ENCODE data around the gene CPE. TPM values are rescaled to one million over a fixed set of nuclear protein-coding genes. Genes with fewer than 3 reads are reported as not detected.
A peak's percentile ranks its signal among the peaks of the same experiment; 100 is the strongest.

Gene CPE
- total RNA-seq, 6 experiments from 2014 or later: 0.09 TPM; not detected in 5

- Mint-ChIP-seq H3K36me3 (ENCODE audit: low read depth) (no peaks in the 10 kb centered on the region), H3K27me3 (ENCODE audit: insufficient read depth) (no peaks in the 10 kb centered on the region), H3K9me3 (no peaks in the 10 kb centered on the region; the same call in 1 of the 2 replicates), H3K27ac (no peak overlapping the region), H3K4me1 (ENCODE audit: low read depth) (peaks cover 9% of the 10 kb centered on the region; the same call in 1 of the 2 replicates), H3K4me3 (no peak overlapping the region)
- TF ChIP-seq, protein P1, sequence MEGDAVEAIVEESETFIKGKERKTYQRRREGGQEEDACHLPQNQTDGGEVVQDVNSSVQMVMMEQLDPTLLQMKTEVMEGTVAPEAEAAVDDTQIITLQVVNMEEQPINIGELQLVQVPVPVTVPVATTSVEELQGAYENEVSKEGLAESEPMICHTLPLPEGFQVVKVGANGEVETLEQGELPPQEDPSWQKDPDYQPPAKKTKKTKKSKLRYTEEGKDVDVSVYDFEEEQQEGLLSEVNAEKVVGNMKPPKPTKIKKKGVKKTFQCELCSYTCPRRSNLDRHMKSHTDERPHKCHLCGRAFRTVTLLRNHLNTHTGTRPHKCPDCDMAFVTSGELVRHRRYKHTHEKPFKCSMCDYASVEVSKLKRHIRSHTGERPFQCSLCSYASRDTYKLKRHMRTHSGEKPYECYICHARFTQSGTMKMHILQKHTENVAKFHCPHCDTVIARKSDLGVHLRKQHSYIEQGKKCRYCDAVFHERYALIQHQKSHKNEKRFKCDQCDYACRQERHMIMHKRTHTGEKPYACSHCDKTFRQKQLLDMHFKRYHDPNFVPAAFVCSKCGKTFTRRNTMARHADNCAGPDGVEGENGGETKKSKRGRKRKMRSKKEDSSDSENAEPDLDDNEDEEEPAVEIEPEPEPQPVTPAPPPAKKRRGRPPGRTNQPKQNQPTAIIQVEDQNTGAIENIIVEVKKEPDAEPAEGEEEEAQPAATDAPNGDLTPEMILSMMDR (IDR thresholded peaks at IDR 0.05): no peak
- DNase-seq: no peak
Measured at GRCh38 chr4:165502916-165503907, 124.4 kb downstream of the CPE start.

DNA sequence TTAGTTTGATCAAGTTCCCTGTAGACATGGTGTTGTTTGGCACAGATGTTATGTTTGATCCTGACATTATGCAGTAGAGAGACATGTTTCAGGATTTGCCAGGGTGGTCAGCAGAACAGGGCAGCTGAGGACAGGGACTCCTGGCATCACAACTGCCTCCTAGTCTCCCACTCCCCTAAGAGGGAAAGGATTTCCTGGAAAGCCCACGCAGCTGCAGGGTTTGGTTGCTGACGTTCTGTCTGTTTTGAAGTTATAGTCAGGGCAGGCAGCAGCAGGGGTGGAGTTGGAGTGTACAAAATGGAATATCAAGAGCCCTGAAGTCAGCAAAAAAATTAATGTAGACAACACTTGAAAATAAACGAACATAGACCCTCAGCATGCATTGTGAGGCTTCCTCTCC, 125.4 kb downstream of the CPE start:
- no peaks in the 10 kb centered on the region for H3K36me3 Mint-ChIP-seq (ENCODE audit: low read depth)
- H3K4me1 Mint-ChIP-seq (ENCODE audit: low read depth): peaks cover 9% of the 10 kb centered on the region; the same call in 1 of the 2 replicates
- no peaks in the 10 kb centered on the region; the same call in 1 of the 2 replicates for H3K27me3 Mint-ChIP-seq (ENCODE audit: insufficient read depth)
- H3K9me3 Mint-ChIP-seq: no peaks in the 10 kb centered on the region; the same call in 1 of the 2 replicates
- H3K4me3 Mint-ChIP-seq: no peak overlapping the region
- no peak overlapping the region for H3K27ac Mint-ChIP-seq
- no peak for DNase-seq
- TF ChIP-seq, protein P1 (IDR thresholded peaks at IDR 0.05): no peak

DNA sequence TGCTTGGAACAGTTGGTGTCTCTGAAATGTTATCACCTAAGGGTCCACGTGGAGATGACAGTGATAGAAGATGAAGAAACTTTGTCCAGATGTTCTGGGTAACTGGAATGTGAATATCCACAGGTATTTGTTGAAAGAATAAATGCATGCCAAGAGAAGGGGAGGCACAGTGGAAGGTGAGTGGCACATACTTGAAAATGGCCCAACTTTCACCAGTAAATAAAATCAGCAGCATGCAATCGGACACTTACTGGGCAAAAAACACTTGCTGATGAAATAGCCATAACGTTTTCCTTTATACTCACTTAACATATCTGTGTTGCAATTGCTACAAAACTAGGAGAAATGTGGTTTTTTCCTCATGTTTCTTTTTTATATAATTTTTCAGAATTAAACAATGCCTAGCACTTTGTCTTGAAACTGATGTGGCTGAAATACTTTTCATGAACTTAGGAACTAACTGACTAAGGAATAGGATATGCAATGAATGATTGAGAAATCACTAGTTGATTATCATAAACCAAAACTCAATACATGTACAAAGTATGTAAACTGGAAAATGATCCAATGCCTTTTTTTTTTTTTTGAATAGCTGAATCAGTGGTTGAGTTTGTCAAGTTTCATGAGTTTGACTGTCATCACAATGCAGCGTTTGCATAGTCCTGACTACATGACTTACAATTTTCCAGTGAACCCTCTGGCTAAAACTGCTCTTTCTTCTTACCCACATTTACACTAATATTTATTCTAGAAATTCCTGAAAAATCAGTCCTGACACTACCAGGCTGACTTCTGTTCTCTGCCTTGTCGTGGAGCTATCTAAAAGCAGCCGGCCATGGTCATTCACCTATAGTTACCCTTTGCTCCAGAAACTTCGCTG, 127.4 kb downstream of the CPE start:
- Mint-ChIP-seq H3K9me3 (no peaks in the 10 kb centered on the region; the same call in 1 of the 2 replicates), H3K27ac (no peak overlapping the region), H3K4me3 (no peak overlapping the region), H3K27me3 (ENCODE audit: insufficient read depth) (no peaks in the 10 kb centered on the region; the same call in 1 of the 2 replicates), H3K36me3 (ENCODE audit: low read depth) (no peaks in the 10 kb centered on the region), H3K4me1 (ENCODE audit: low read depth) (peaks cover 9% of the 10 kb centered on the region; the same call in 1 of the 2 replicates)
- DNase-seq: no peak
- TF ChIP-seq, protein P1 (IDR thresholded peaks at IDR 0.05): no peak

GRCh38 chr4:165506849-165507248, 128.0 kb downstream of the CPE start:
- TF ChIP-seq, protein P1 (IDR thresholded peaks at IDR 0.05): no peak
- Mint-ChIP-seq H3K36me3 (ENCODE audit: low read depth) (no peaks in the 10 kb centered on the region), H3K4me3 (no peak overlapping the region), H3K4me1 (ENCODE audit: low read depth) (peaks cover 9% of the 10 kb centered on the region; the same call in 1 of the 2 replicates), H3K9me3 (no peaks in the 10 kb centered on the region; the same call in 1 of the 2 replicates), H3K27ac (no peak overlapping the region), H3K27me3 (ENCODE audit: insufficient read depth) (no peaks in the 10 kb centered on the region; the same call in 1 of the 2 replicates)
- no peak for DNase-seq

DNA sequence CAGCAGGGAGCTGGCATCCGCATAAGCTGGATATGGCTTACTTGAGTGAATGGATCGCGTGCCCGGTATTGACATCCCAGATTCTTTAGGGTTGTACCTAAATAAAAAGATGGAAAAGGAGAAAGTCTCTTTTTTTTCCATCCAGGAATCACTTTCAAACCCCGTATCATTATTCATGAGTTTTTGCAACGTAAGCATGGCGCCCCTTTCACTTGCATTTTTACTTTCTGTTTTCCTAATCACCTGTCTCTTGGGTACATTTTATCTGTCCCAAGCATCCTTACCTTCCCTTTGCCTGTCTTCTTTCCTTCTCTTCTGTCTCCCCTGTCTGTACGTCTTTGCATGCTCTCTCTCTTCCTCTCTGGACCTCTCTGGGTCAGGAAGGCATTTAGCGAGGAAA, 128.6 kb downstream of the CPE start:
- Mint-ChIP-seq H3K27ac (no peak overlapping the region), H3K4me3 (peak overlapping the region; percentile 69; the same call in 1 of the 2 replicates), H3K27me3 (ENCODE audit: insufficient read depth) (no peaks in the 10 kb centered on the region; the same call in 1 of the 2 replicates), H3K4me1 (ENCODE audit: low read depth) (peaks cover 9% of the 10 kb centered on the region; the same call in 1 of the 2 replicates), H3K9me3 (no peaks in the 10 kb centered on the region; the same call in 1 of the 2 replicates), H3K36me3 (ENCODE audit: low read depth) (no peaks in the 10 kb centered on the region)
- no peak for DNase-seq
- TF ChIP-seq, protein P1 (IDR thresholded peaks at IDR 0.05): no peak

All from HFFc6 (cell line).